Measurements from ENCODE around the gene ADCY2. TPM values are rescaled to one million over a fixed set of nuclear protein-coding genes. Genes with fewer than 3 reads are reported as not detected.
"Not testable (repeated sequence)": the region's sequence is repeated elsewhere in the genome, so short reads cannot be mapped to it uniquely, and the experiment has no call there.

ADCY2 gene
- total and polyA plus RNA-seq, 5 donors = 0.20 to 1.5 (median 0.45) TPM

GRCh38 chr5:7419846-7420245 lies 23.9 kb downstream of the ADCY2 start:
- no peak overlapping the region for H3K27ac ChIP-seq (ENCODE audit: low read length)
- no peak for DNase-seq
- 27% methylated on average over 12 of the region's 12 CpGs for WGBS
- no peak for ATAC-seq
- no peaks in the 10 kb centered on the region for H3K27me3 ChIP-seq (ENCODE audit: control insufficient read depth, insufficient read depth)
- no peaks in the 10 kb centered on the region for H3K4me1 ChIP-seq (ENCODE audit: control insufficient read depth, insufficient read depth, low read length)
- intact Hi-C loops (cut with DNase I) = no loop called here
- peaks cover 9% of the 10 kb centered on the region for H3K9me3 ChIP-seq (ENCODE audit: control insufficient read depth, low read length)
- H3K4me3 ChIP-seq (ENCODE audit: low read length) = no peak overlapping the region

DNA sequence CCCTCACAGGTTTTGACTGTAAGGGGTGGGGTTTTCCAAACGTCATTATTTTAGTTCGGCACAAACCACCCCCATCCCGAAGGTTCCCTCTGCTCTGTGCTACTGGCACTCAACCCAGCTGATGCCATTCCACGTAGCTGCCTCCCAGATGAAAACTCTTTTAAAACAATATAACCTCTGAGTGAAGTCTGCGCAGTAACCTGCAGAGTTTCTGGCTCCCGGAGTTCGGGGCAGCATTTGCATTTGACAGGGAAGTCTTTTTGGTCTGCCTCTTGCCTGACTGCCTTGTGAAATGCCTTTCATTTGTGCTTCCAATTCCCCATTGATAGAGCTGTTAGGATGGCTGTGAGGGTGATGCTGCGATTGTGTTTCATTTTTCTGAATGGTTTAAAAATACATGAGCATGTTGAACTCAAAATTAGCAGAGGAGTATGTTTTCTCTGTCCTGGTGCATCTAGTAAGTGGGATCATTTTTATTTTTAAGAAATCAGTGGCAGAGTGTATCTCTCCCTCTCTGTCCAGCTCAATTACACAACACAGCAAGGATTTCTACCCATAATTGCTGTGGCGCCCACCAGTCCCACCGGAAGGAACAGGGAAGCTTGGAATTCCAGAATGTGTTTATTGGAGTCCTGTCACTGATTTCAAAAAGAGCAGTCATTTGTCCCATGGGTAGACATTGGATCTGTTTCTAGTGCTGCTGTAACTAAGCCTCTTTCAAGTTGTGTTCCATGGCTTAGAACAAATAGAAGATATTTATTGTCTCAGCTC lies 24.8 kb downstream of the ADCY2 start:
- peaks cover 9% of the 10 kb centered on the region for H3K9me3 ChIP-seq (ENCODE audit: control insufficient read depth, low read length)
- intact Hi-C loops (cut with DNase I) = no loop called here
- no peaks in the 10 kb centered on the region for H3K27me3 ChIP-seq (ENCODE audit: control insufficient read depth, insufficient read depth)
- ATAC-seq (no peak), DNase-seq (no peak)
- H3K27ac ChIP-seq (ENCODE audit: low read length) = no peak overlapping the region
- H3K4me3 ChIP-seq (ENCODE audit: low read length) = no peak overlapping the region
- WGBS = 10% methylated on average over 10 of the region's 10 CpGs
- H3K4me1 ChIP-seq (ENCODE audit: control insufficient read depth, insufficient read depth, low read length) = no peaks in the 10 kb centered on the region

GRCh38 chr5:7422316-7423106 lies 26.6 kb downstream of the ADCY2 start:
- no peak for DNase-seq
- intact Hi-C loops (cut with DNase I) = no loop called here
- Histone ChIP-seq H3K4me1 (ENCODE audit: control insufficient read depth, insufficient read depth, low read length) (no peaks in the 10 kb centered on the region), H3K27me3 (ENCODE audit: control insufficient read depth, insufficient read depth) (no peaks in the 10 kb centered on the region), H3K27ac (ENCODE audit: low read length) (no peak overlapping the region), H3K4me3 (ENCODE audit: low read length) (no peak overlapping the region), H3K9me3 (ENCODE audit: control insufficient read depth, low read length) (peaks cover 9% of the 10 kb centered on the region)
- ATAC-seq = no peak
- WGBS = 54% methylated on average over 6 of the region's 6 CpGs

DNA sequence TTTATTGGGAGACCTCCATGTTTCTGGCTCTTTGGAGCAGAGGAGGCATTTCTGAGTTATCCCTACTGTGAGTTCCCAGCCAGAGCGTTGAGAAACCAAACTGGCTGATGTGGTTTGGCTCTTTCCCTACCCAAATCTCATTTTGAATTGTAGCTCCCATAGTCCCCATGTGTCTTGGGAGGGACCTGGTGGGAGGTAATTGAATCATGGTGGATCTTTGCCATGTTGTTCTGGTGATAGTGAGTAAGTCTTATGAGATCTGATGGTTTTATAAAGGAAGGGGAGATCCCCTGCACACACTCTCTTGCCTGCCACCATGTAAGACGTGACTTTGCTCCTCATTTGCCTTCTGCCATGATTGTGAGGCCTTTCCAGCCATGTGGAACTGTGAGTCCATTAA lies 27.3 kb downstream of the ADCY2 start:
- H3K27ac ChIP-seq (ENCODE audit: low read length); H3K4me1 ChIP-seq (ENCODE audit: control insufficient read depth, insufficient read depth, low read length); intact Hi-C loops (cut with DNase I); H3K9me3 ChIP-seq (ENCODE audit: control insufficient read depth, low read length); H3K4me3 ChIP-seq (ENCODE audit: low read length); H3K27me3 ChIP-seq (ENCODE audit: control insufficient read depth, insufficient read depth); DNase-seq; ATAC-seq: not testable (repeated sequence)
- 70% methylated on average over 2 of the region's 2 CpGs for WGBS

DNA sequence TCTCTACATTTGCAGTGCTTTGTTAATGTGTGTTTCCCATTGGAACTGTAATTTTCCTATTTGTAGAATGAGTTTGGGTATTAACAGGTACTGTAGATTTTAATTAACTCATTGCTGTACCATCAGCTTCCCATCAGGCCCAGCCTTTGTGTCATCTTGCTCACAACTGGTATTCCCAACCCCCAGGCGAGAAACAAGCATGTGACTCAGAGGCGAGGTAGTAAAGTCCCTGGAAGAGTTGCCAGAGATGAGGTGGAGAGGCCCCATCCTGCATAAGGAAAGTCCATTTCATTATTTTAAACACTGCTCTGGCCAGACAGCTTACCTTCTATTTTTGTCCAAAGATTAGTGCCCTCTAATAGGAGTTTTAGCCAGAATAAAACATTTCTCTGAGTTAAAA lies 29.9 kb downstream of the ADCY2 start:
- no peak for ATAC-seq
- DNase-seq = no peak
- H3K4me1 ChIP-seq (ENCODE audit: control insufficient read depth, insufficient read depth, low read length) = no peaks in the 10 kb centered on the region
- peaks cover 9% of the 10 kb centered on the region for H3K9me3 ChIP-seq (ENCODE audit: control insufficient read depth, low read length)
- WGBS = 76% methylated on average over 2 of the region's 2 CpGs
- intact Hi-C loops (cut with DNase I) = no loop called here
- H3K27me3 ChIP-seq (ENCODE audit: control insufficient read depth, insufficient read depth) = no peaks in the 10 kb centered on the region
- H3K4me3 ChIP-seq (ENCODE audit: low read length) = no peak overlapping the region
- no peak overlapping the region for H3K27ac ChIP-seq (ENCODE audit: low read length)

DNA sequence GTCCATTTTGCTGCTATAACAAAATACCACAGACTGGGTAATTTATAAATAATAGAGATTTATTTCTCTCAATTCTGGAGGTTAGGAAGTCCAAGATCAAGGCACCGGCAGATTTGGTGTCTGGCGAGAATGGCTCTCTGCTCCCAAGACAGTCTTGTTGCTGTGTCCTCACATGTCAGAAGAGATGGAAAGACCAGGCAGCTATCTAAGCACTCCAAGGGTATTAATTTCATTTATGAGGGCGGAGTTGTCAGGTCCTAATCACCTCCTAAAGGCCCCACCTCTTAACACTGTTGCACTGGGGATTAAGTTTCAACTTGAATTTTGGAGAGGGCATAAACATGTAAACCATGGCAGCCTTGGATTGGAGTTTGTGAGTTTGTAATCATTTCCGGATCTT lies 30.3 kb downstream of the ADCY2 start:
- WGBS = 87% methylated on average over 4 of the region's 4 CpGs
- Histone ChIP-seq H3K27ac (ENCODE audit: low read length) (no peak overlapping the region), H3K4me3 (ENCODE audit: low read length) (no peak overlapping the region), H3K27me3 (ENCODE audit: control insufficient read depth, insufficient read depth) (no peaks in the 10 kb centered on the region), H3K9me3 (ENCODE audit: control insufficient read depth, low read length) (peaks cover 9% of the 10 kb centered on the region), H3K4me1 (ENCODE audit: control insufficient read depth, insufficient read depth, low read length) (no peaks in the 10 kb centered on the region)
- ATAC-seq (no peak), DNase-seq (no peak)
- intact Hi-C loops (cut with DNase I) = no loop called here

DNA sequence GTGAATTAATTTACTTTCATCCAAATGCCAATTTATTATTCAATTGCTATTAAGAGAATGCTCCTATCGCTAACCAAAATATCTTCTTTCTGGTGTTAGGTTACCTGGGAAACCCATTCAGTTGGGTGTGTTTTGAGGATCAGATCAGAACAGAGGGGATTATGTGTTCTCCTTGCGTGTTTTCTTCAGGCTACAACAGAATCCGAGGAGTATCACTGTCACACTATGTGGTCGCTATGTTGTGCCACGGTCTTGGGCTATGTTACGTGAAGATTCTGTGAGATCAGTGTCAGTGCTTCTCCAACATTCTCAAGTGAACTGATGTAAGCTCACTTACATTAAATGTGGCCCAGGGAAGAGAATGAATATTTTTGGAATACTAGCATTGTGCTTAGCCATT lies 39.0 kb downstream of the ADCY2 start:
- intact Hi-C loops (cut with DNase I) = no loop called here
- WGBS = 91% methylated on average over 6 of the region's 6 CpGs

GRCh38 chr5:7435503-7435902 lies 39.6 kb downstream of the ADCY2 start:
- intact Hi-C loops (cut with DNase I) = no loop called here
- WGBS = 66% methylated on average over 3 of the region's 3 CpGs
- DNase-seq = no peak
- peaks cover 5% of the 10 kb centered on the region for H3K9me3 ChIP-seq (ENCODE audit: control insufficient read depth, low read length)
- no peaks in the 10 kb centered on the region for H3K4me1 ChIP-seq (ENCODE audit: control insufficient read depth, insufficient read depth, low read length)
- ATAC-seq = no peak
- no peaks in the 10 kb centered on the region for H3K27me3 ChIP-seq (ENCODE audit: control insufficient read depth, insufficient read depth)
- no peak overlapping the region for H3K4me3 ChIP-seq (ENCODE audit: low read length)
- H3K27ac ChIP-seq (ENCODE audit: low read length) = no peak overlapping the region

More for the DNA sequence above, 39.0 kb downstream of the ADCY2 start:
- ATAC-seq (no peak), DNase-seq (no peak)
- Histone ChIP-seq H3K4me1 (ENCODE audit: control insufficient read depth, insufficient read depth, low read length) (no peaks in the 10 kb centered on the region), H3K27ac (ENCODE audit: low read length) (no peak overlapping the region), H3K9me3 (ENCODE audit: control insufficient read depth, low read length) (peaks cover 5% of the 10 kb centered on the region), H3K27me3 (ENCODE audit: control insufficient read depth, insufficient read depth) (no peaks in the 10 kb centered on the region), H3K4me3 (ENCODE audit: low read length) (no peak overlapping the region)

DNA sequence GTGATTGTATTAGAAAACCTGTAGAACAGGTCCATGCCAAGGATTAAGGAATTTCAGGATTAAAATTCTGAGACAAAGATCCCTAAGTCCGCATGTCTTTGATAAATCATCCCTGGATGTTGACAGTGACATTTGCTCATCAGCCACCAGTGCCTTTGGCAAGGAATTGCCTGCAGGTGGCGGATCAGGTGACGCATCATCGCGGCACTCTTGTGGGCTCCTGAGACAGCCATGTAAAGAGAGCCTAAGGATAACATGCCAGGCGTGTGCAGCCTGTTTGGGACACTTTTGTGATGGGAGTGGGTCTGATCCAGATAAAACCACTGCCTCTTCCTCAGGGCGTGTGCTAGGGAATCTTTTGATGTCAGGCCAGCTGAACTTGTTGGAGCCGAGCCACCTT lies 40.6 kb downstream of the ADCY2 start:
- no peak for DNase-seq

GRCh38 chr5:7437836-7438235 lies 41.9 kb downstream of the ADCY2 start:
- no peak for ATAC-seq
- H3K4me1 ChIP-seq (ENCODE audit: control insufficient read depth, insufficient read depth, low read length) = no peaks in the 10 kb centered on the region
- intact Hi-C loops (cut with DNase I) = no loop called here

More for the DNA sequence above, 40.6 kb downstream of the ADCY2 start:
- Histone ChIP-seq H3K9me3 (ENCODE audit: control insufficient read depth, low read length) (peaks cover 5% of the 10 kb centered on the region), H3K4me3 (ENCODE audit: low read length) (no peak overlapping the region), H3K27me3 (ENCODE audit: control insufficient read depth, insufficient read depth) (no peaks in the 10 kb centered on the region), H3K27ac (ENCODE audit: low read length) (no peak overlapping the region), H3K4me1 (ENCODE audit: control insufficient read depth, insufficient read depth, low read length) (no peaks in the 10 kb centered on the region)
- intact Hi-C loops (cut with DNase I) = no loop called here
- 77% methylated on average over 8 of the region's 8 CpGs for WGBS
- no peak for ATAC-seq

DNA sequence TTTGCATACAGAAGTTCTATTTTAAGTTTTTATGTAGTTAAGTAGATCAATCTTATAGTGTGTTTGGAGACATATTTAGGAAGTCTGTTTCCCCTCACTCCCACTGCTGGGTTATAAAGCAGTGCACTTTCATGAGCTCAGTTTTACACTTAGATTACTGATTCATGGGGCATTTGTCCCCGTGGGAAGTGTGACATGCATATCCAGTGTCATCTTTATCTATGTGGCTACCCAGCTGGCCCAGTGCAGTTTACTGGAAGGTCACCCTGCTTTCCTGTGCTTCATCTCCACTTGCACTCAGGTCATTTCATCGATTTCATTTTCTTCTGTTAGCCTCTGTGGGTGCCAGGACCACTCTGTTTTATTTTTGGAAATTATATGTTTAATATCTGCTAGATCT lies 49.1 kb downstream of the ADCY2 start:
- no peaks in the 10 kb centered on the region for H3K27me3 ChIP-seq (ENCODE audit: control insufficient read depth, insufficient read depth)
- DNase-seq (no peak), ATAC-seq (no peak)
- H3K4me1 ChIP-seq (ENCODE audit: control insufficient read depth, insufficient read depth, low read length) = no peaks in the 10 kb centered on the region
- H3K27ac ChIP-seq (ENCODE audit: low read length) = no peak overlapping the region
- WGBS = 38% methylated on average over 2 of the region's 2 CpGs
- H3K4me3 ChIP-seq (ENCODE audit: low read length) = no peak overlapping the region
- H3K9me3 ChIP-seq (ENCODE audit: control insufficient read depth, low read length) = peaks cover 4% of the 10 kb centered on the region
- intact Hi-C loops (cut with DNase I) = no loop called here

More at GRCh38 chr5:7437836-7438235, 41.9 kb downstream of the ADCY2 start:
- DNase-seq = no peak
- peaks cover 5% of the 10 kb centered on the region for H3K9me3 ChIP-seq (ENCODE audit: control insufficient read depth, low read length)
- H3K27me3 ChIP-seq (ENCODE audit: control insufficient read depth, insufficient read depth) = no peaks in the 10 kb centered on the region
- H3K27ac ChIP-seq (ENCODE audit: low read length) = no peak overlapping the region
- H3K4me3 ChIP-seq (ENCODE audit: low read length) = no peak overlapping the region
- 87% methylated on average over 1 of the region's 1 CpG for WGBS

Measured in right cardiac atrium (tissue), 5 donors.